Body of pancreas (tissue), 4 donors: Measurements from ENCODE around the gene TMEM109. TPM values are rescaled to one million over a fixed set of nuclear protein-coding genes. Genes with fewer than 3 reads are reported as not detected.
A peak's percentile ranks its signal among the peaks of the same experiment; 100 is the strongest.

Source experiments
- ATAC-seq: fragments of 150-250 bp; one replicate; pipeline ENCODE4 v1.9.1; 2016
- DNase-seq, 4 donors: peaks; one replicate each; pipeline ENCODE4 v3.0.0-alpha.2; 2019
- H3K27ac ChIP-seq, 4 donors: fragments of 200-600 bp; sonication (generic); 1 replicate in 3 of 4; 2 replicates in 1 of 4; pipeline versions ENCODE4 v1.5.1 to v1.6.1; 2016 to 2019; ENCODE audit warnings: mild to moderate bottlenecking in 1 of 4, mixed read lengths in 1 of 4, moderate library complexity in 1 of 4
- H3K27me3 ChIP-seq, 2 donors: fragments of 200-600 bp; sonication (generic); one replicate each; pipeline ENCODE4 v1.6.0; 2016; ENCODE audit warnings: mild to moderate bottlenecking in 1 of 2
- H3K36me3 ChIP-seq, 2 donors: fragments of 200-600 bp; sonication (generic); replicated peaks in 1 of 2; 2 replicates each; pipeline ENCODE4 v1.5.1; 2016; ENCODE audit warnings: low read depth in 2 of 2; ENCODE audit not compliant: insufficient read depth in 1 of 2
- H3K4me1 ChIP-seq: fragments of 200-600 bp; sonication (generic); one replicate; pipeline ENCODE4 v1.6.0; 2016
- H3K4me3 ChIP-seq, 2 donors: fragments of 200-600 bp; sonication (generic); 1 replicate in 1 of 2; 2 replicates in 1 of 2; pipeline ENCODE4 v1.5.1; 2016 to 2019
- H3K9me3 ChIP-seq, 3 donors: fragments of 200-600 bp; sonication (generic); 1 replicate in 2 of 3; 2 replicates in 1 of 3; pipeline ENCODE4 v1.5.1; 2016
- CTCF ChIP-seq, 7 experiments: fragments of 450-650 bp in 4 of 7; fragments of 200-600 bp in 3 of 7; sonication (generic) in 3 of 7; IDR thresholded peaks; one replicate each; pipeline ENCODE4 v1.5.1; 2016 to 2019; ENCODE audit warnings: antibody characterized with exemption in 7 of 7
- POLR2A ChIP-seq, 3 donors: fragments of 450-650 bp; IDR thresholded peaks; one replicate each; pipeline ENCODE4 v1.6.1; 2016; ENCODE audit warnings: antibody characterized with exemption in 3 of 3, mild to moderate bottlenecking in 2 of 3
- WGBS, 2 donors: methylation state at CpG; one replicate each; pipeline ENCODE4 v1.1.5; 2017; 5-methylcytosine and 5-hydroxymethylcytosine counted together
- intact Hi-C: fragments of 100-400 bp; cut with DNase I; formaldehyde crosslinking; loops from one replicate; pipeline ENCODE4 v1.15.1; 2023
- total RNA-seq, 2 donors: library from RNA; depleted of rRNA; stranded (reverse); fragments of >200 nt; gene quantifications; one replicate each; pipeline ENCODE4 v1.1.0, GENCODE V29; 2016

Gene TMEM109
- total RNA-seq, 2 donors from 2014 or later: 59.9 to 62.6 TPM

DNA sequence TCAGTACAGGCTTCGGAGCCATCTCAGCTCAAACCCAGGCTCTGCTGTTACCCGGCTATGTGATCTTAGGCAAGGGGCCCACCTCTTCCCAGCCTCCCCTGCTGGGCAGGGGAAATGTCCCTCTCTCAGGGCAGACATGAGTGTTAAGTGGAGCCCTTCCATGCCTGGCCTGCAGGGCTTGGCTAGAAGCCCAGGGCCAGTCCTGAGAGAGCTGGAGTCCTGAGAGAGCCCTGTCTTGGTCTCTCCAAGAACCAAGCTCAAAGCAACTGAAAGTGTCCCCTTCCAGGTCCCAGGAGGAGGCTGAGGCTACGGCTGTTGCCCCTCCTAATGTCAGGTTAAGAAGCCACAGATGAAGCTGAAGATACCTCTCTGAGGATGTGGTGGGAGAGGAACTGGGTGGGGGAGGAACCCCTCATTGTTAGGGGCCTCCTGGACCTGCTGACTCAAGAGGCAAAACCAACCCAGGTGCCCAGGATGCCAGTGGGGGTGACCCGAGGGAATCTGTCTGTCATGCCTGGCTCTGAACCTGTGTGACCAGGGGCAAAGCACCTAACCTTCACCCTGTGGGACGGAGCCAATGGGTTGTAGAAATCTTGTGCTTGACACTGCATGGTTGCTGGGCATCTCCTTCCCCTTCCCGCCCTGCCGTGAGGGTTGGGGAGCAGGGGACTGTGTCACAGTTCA is 42.4 kb upstream of the TMEM109 start:
- ATAC-seq (no peak), DNase-seq (no peak)
- no peaks in the 10 kb centered on the region for H3K27me3 ChIP-seq
- intact Hi-C loops: no loop called here
- H3K36me3 ChIP-seq: no peaks in the 10 kb centered on the region
- no peak overlapping the region for H3K27ac ChIP-seq
- H3K9me3 ChIP-seq: no peaks in the 10 kb centered on the region
- TF ChIP-seq POLR2A (IDR thresholded peaks at IDR 0.05): no peak
- TF ChIP-seq CTCF (IDR thresholded peaks at IDR 0.05): no peak
- no peaks in the 10 kb centered on the region for H3K4me1 ChIP-seq
- WGBS, 2 donors: 68 to 74% methylated on average over 5 to 7 of the region's 7 CpGs
- H3K4me3 ChIP-seq: no peak overlapping the region

DNA sequence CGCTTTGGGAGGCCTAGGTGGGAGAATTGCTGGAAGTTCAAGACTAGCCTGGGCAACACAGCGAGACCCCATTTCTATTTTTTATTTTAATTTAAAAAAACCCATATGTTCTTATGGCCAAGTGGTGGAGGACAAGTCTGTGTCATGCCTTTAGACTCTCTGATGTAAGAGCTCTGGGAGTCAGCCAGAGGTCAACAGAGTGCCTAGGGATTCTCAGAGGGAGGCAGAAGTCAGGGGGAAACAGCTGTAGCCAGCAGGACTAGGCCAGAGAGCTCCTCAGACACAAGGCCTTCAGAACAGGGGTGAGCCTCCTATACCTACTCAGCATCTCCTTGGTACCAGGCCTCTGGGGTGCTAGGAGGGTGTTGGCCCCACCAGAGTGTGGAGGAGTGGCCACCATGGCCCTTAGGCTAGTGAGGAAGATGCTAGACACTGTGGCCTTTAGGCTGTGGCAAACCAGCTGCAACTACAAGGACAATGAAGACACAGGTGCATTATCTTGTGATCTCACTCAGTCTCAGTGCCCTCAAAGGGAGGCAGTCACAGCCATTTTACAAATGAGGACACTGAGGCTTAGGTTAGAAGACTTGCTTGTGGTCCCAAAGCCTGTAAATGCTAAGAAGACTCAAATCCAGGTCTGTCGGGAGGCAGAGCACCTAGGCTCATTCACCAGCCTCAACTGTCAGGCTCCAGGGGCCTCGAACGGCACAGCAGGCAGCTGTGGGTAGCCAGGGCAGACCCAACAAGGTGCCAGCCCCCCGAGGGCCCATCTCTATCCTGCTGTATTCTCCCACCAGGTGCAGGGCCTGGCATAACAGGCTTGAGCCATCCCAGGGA is 41.6 kb upstream of the TMEM109 start:
- peak; percentile 50 for ATAC-seq
- H3K4me3 ChIP-seq: no peak overlapping the region
- peak in 2 of 4 donors; percentile 34 to 43 for DNase-seq
- H3K27ac ChIP-seq: no peak overlapping the region
- intact Hi-C loops: no loop called here
- no peaks in the 10 kb centered on the region for H3K4me1 ChIP-seq
- no peaks in the 10 kb centered on the region for H3K36me3 ChIP-seq
- no peak for TF ChIP-seq CTCF (IDR thresholded peaks at IDR 0.05)
- H3K27me3 ChIP-seq: no peaks in the 10 kb centered on the region
- whole genome bisulfite sequencing, 2 donors: 82 to 83% methylated on average over 6 of the region's 6 CpGs
- no peaks in the 10 kb centered on the region for H3K9me3 ChIP-seq

DNA sequence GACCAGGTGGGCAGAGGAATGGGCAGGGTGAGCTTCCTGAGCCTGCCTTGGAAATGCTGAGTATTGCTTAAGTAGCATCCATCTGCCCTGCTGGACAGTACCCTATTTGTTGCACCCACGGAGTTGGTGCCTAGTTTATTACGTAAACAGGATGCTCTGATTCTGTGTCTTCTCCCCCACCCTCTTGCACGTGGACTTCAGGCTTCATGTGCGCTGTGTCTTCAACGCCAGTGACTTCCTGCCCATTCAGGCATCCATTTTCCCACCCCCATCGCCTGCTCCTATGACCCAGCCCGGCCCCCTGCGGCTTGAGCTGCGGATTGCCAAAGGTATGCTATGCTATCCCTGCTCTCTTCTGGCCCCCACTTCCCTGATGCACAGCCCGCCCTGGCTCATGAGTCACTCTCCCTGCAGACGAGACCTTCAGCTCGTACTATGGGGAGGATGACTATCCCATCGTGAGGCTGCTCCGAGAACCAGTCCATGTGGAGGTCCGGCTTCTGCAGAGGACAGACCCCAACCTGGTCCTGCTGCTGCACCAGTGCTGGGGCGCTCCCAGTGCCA is 40.9 kb upstream of the TMEM109 start:
- TF ChIP-seq POLR2A (IDR thresholded peaks at IDR 0.05): no peak
- TF ChIP-seq CTCF (IDR thresholded peaks at IDR 0.05): no peak
- Histone ChIP-seq H3K36me3 (no peaks in the 10 kb centered on the region), H3K4me3 (no peak overlapping the region), H3K27ac (no peak overlapping the region), H3K4me1 (no peaks in the 10 kb centered on the region), H3K9me3 (no peaks in the 10 kb centered on the region), H3K27me3 (no peaks in the 10 kb centered on the region)
- no peak for DNase-seq
- intact Hi-C loops: no loop called here
- no peak for ATAC-seq
- WGBS, 2 donors: 60 to 61% methylated on average over 12 to 15 of the region's 16 CpGs

DNA sequence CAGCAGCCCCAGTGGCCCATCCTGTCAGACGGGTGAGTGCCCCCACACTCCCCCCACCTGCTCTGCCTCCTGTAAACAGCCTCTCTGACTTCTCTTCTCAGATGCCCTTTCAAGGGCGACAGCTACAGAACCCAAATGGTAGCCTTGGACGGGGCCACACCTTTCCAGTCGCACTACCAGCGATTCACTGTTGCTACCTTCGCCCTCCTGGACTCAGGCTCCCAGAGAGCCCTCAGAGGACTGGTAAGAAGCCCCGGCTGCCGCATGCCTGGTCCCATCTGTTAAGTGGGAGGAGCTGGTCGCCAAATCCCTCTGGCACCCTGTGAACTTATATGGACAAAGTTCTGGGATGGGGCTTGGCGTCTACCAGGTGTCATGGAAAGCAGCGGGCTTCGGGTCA is 40.4 kb upstream of the TMEM109 start:
- Histone ChIP-seq H3K27me3 (no peaks in the 10 kb centered on the region), H3K4me1 (no peaks in the 10 kb centered on the region), H3K27ac (no peak overlapping the region), H3K9me3 (no peaks in the 10 kb centered on the region), H3K4me3 (no peak overlapping the region), H3K36me3 (no peaks in the 10 kb centered on the region)
- ATAC-seq (no peak), DNase-seq (no peak)
- TF ChIP-seq CTCF (IDR thresholded peaks at IDR 0.05) (no peak), POLR2A (IDR thresholded peaks at IDR 0.05) (no peak)
- WGBS, 2 donors: 81 to 82% methylated on average over 11 to 12 of the region's 12 CpGs
- intact Hi-C loops: no loop called here
